Measurements from ENCODE around the gene KATNBL1. TPM values are rescaled to one million over a fixed set of nuclear protein-coding genes. Genes with fewer than 3 reads are reported as not detected.

Gene KATNBL1
- 18.6 and 22.5 TPM in 2 replicates for total RNA-seq

DNA sequence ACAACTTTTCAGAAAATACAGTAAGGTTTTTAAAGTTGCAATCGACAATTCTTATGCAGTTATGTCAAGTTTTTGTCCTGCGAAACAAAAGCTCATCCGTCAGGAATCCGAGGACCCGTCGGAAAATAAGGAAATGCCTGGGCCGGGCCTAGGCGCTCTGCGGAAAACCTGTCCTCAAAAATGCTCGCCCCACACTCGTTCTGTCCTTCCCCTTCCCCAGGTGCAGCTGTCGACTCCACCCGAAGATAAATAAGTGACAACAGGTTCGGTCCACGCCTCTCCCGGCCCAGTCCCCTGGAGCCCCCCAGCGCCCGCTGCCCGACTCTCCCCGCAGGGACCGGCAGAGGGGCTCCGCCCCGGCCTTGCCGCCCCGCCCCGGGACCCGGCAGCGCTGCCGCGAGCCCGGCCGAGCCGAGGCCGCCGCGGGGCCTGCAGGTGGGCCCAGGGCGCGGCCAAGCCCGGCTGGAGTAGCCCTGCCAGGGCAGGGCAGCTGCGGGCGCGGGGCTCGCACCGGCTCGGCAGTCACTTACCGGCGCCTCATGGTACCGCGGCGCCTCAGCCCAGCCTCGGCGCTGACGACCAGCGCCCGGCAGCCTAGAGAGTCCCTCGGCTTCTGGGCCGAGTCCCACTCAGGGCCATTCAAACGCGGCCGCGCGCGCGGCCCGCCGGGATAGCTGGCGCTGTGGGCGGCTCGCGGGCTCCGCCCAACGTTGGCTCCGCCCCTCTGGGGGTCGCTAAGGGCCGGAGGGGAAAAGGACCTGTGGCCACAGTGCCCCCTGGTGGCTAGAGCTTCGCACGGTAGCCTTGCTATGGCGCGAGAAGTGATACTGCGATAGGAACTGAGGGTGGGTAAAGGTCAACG is at the start of gene KATNBL1:
Gene KATNBL1, minus strand, starts transcription at position 676 of the 862 bp plus-strand sequence. CDS start 46,420 bp downstream, outside the sequence.

GRCh38 chr15:34101366-34102174 is 108.3 kb downstream of the KATNBL1 start, which contains the start of the genes EMC7 and PGBD4:
Gene EMC7 (minus strand): TSS chr15:34101862. CDS start chr15:34101839, 23 bp downstream.
Gene PGBD4 (plus strand): TSS chr15:34102083. CDS start chr15:34102532, 449 bp downstream.

Other genes starting within 250 kb of the KATNBL1 start
- gene CHRM5, start 241.6 kb downstream of the KATNBL1 start, total RNA-seq: not detected in 2 replicates
- gene AVEN, start 170.9 kb downstream of the KATNBL1 start, total RNA-seq: 6.8 and 19.9 TPM in 2 replicates
- gene EMC7, start 108.2 kb downstream of the KATNBL1 start, total RNA-seq: 38.0 and 47.8 TPM in 2 replicates
- gene PGBD4, start 108.0 kb downstream of the KATNBL1 start, total RNA-seq: 0.65 and 1.4 TPM in 2 replicates
- gene EMC4, start 14.9 kb upstream of the KATNBL1 start, total RNA-seq: 172 and 186 TPM in 2 replicates
- gene SLC12A6, start 127.7 kb upstream of the KATNBL1 start, total RNA-seq: 9.1 and 13.7 TPM in 2 replicates
- gene NOP10, start 133.0 kb upstream of the KATNBL1 start, total RNA-seq: 241 and 275 TPM in 2 replicates
- gene NUTM1, start 133.2 kb upstream of the KATNBL1 start, total RNA-seq: not detected in 2 replicates
- gene LPCAT4, start 157.1 kb upstream of the KATNBL1 start, total RNA-seq: 8.7 and 8.8 TPM in 2 replicates
- 1.8 and 12.3 TPM in 2 replicates for gene GOLGA8A, start 227.7 kb upstream of the KATNBL1 start, total RNA-seq

Data from epithelial cell of alveolus of lung (primary cell).